Muscle of back (tissue), 11 donors: Measurements from ENCODE around the gene MPG. TPM values are rescaled to one million over a fixed set of nuclear protein-coding genes. Genes with fewer than 3 reads are reported as not detected.
"Not testable (repeated sequence)": the region's sequence is repeated elsewhere in the genome, so short reads cannot be mapped to it uniquely, and the experiment has no call there.

Experiments
- DNase-seq, 3 donors: peaks; one replicate each; pipeline versions ENCODE4 v3.0.0 to v3.0.0-alpha.2; 2013
- polyA plus RNA-seq, 10 donors: library from polyadenylated mRNA; unstranded; fragments of 120-200 nt; gene quantifications; one replicate each; pipeline ENCODE4 v1.2.1, GENCODE V29; 2013; ENCODE audit not compliant: insufficient read length in 10 of 10

The MPG gene
- polyA plus RNA-seq, 10 donors = 18.5 to 35.3 (median 24.2) TPM

GRCh38 chr16:105521-105920, 27.5 kb downstream of the MPG start:
- DNase-seq = no peak

GRCh38 chr16:106623-107324, 28.7 kb downstream of the MPG start:
- peak; percentile 64 to 88 (median 79) for DNase-seq

- DNase-seq = no peak
Measured at GRCh38 chr16:112153-112840, 34.3 kb downstream of the MPG start.

- DNase-seq = no peak
Measured at GRCh38 chr16:114327-114726, 36.3 kb downstream of the MPG start.

GRCh38 chr16:116015-116414, 38.0 kb downstream of the MPG start:
- DNase-seq = no peak

- DNase-seq = peak in 1 of 3 donors; percentile 44
Measured at GRCh38 chr16:117379-118365, 39.6 kb downstream of the MPG start.

GRCh38 chr16:118857-119256, 40.8 kb downstream of the MPG start:
- no peak for DNase-seq

- DNase-seq = no peak
Measured at GRCh38 chr16:119295-119694, 41.3 kb downstream of the MPG start.

GRCh38 chr16:119835-120491, 41.9 kb downstream of the MPG start:
- DNase-seq = no peak

- no peak for DNase-seq
Measured at GRCh38 chr16:120756-121155, 42.7 kb downstream of the MPG start.

- no peak for DNase-seq
Measured at GRCh38 chr16:122361-122760, 44.3 kb downstream of the MPG start.

- DNase-seq = not testable (repeated sequence)
Measured at GRCh38 chr16:123558-124350, 45.7 kb downstream of the MPG start.

- peak in 2 of 3 donors; percentile 55 to 62 for DNase-seq
Measured at GRCh38 chr16:125011-125410, 47.0 kb downstream of the MPG start.

- DNase-seq = no peak
Measured at GRCh38 chr16:129075-129474, 51.0 kb downstream of the MPG start.

GRCh38 chr16:130533-131173, 52.6 kb downstream of the MPG start:
- no peak for DNase-seq

- no peak for DNase-seq
Measured at GRCh38 chr16:132120-132519, 54.1 kb downstream of the MPG start.

- DNase-seq = no peak
Measured at GRCh38 chr16:133716-134115, 55.7 kb downstream of the MPG start.
